Ascending aorta (tissue), 2 donors: ENCODE data around the gene MMP14. TPM values are rescaled to one million over a fixed set of nuclear protein-coding genes. Genes with fewer than 3 reads are reported as not detected.

Source experiments
- DNase-seq, 2 donors: peaks; one replicate each; pipeline ENCODE4 v3.0.0-alpha.2; 2019; ENCODE audit warnings: low spot score in 2 of 2
- H3K27ac ChIP-seq, 2 donors: fragments of 200-600 bp; sonication (generic); one replicate each; pipeline ENCODE4 v1.5.1; 2016 to 2017; ENCODE audit warnings: mild to moderate bottlenecking in 1 of 2
- H3K27me3 ChIP-seq: fragments of 200-600 bp; sonication (generic); one replicate; pipeline ENCODE4 v1.5.1; 2017
- H3K36me3 ChIP-seq, 2 donors: fragments of 200-600 bp; sonication (generic); one replicate each; pipeline ENCODE4 v1.5.1; 2016
- H3K4me1 ChIP-seq, 2 donors: fragments of 200-600 bp; sonication (generic); one replicate each; pipeline ENCODE4 v1.5.1; 2016 to 2017; ENCODE audit warnings: mild to moderate bottlenecking in 1 of 2
- H3K4me3 ChIP-seq, 2 donors: fragments of 200-600 bp; sonication (generic); one replicate each; pipeline ENCODE4 v1.5.1; 2016 to 2017; ENCODE audit warnings: mild to moderate bottlenecking in 1 of 2
- H3K9me3 ChIP-seq, 2 donors: fragments of 200-600 bp; sonication (generic); one replicate each; pipeline ENCODE4 v1.5.1; 2016
- CTCF ChIP-seq, 3 experiments: fragments of 200-600 bp in 2 of 3; fragments of 450-650 bp in 1 of 3; sonication (generic) in 2 of 3; IDR thresholded peaks; one replicate each; pipeline ENCODE4 v1.5.1; 2016 to 2019; ENCODE audit warnings: antibody characterized with exemption in 3 of 3, mild to moderate bottlenecking in 1 of 3, moderate library complexity in 1 of 3
- intact Hi-C: fragments of 100-400 bp; cut with DNase I; formaldehyde crosslinking; loops from one replicate; pipeline ENCODE4 v1.15.1; 2023
- total RNA-seq: library from RNA; depleted of rRNA; stranded (reverse); fragments of >200 nt; gene quantifications from one replicate; pipeline ENCODE4 v1.1.0, GENCODE V29; 2016

The MMP14 gene
- total RNA-seq, 1 donor from 2014 or later, result 178 TPM

- Histone ChIP-seq H3K27ac (peak overlapping the region; percentile 88 to 89), H3K27me3 (no peaks in the 10 kb centered on the region), H3K4me1 (peaks cover 6 to 43% of the 10 kb centered on the region in 2 donors), H3K36me3 (no peaks in the 10 kb centered on the region), H3K9me3 (no peaks in the 10 kb centered on the region), H3K4me3 (peak overlapping the region; percentile 31 to 59)
- no peak for TF ChIP-seq CTCF (IDR thresholded peaks at IDR 0.05)
- intact Hi-C loops, result loop anchor here (5.0 to 10.0 kb wide), 2 partner anchors 232 to 435 kb away; partner anchors contain the start of gene DAD1
- peak in 1 of 2 donors; percentile 80 for DNase-seq
Observed at GRCh38 chr14:22819151-22819988, 17.0 kb upstream of the MMP14 start.

GRCh38 chr14:22820731-22821130 is 15.7 kb upstream of the MMP14 start:
- DNase-seq, result no peak
- H3K4me3 ChIP-seq, result no peak overlapping the region
- intact Hi-C loops, result no loop called here
- H3K4me1 ChIP-seq, result peaks cover 6 to 48% of the 10 kb centered on the region in 2 donors
- no peaks in the 10 kb centered on the region for H3K27me3 ChIP-seq
- H3K36me3 ChIP-seq, result no peaks in the 10 kb centered on the region
- no peaks in the 10 kb centered on the region for H3K9me3 ChIP-seq
- TF ChIP-seq CTCF (IDR thresholded peaks at IDR 0.05), result no peak
- H3K27ac ChIP-seq, result peak overlapping the region in 1 of 2 donors; percentile 88

GRCh38 chr14:22821193-22822015 is 15.0 kb upstream of the MMP14 start:
- peaks cover 6 to 48% of the 10 kb centered on the region in 2 donors for H3K4me1 ChIP-seq
- no peaks in the 10 kb centered on the region for H3K9me3 ChIP-seq
- no peaks in the 10 kb centered on the region for H3K36me3 ChIP-seq
- H3K27ac ChIP-seq, result peak overlapping the region; percentile 77 to 88
- no peaks in the 10 kb centered on the region for H3K27me3 ChIP-seq
- TF ChIP-seq CTCF (IDR thresholded peaks at IDR 0.05), result no peak
- no peak for DNase-seq
- intact Hi-C loops, result loop anchor here (1.0 to 2.0 kb wide), 5 partner anchors 15 to 265 kb away; partner anchors contain the start of genes MMP14 and OXA1L
- H3K4me3 ChIP-seq, result no peak overlapping the region

GRCh38 chr14:22822016-22822570 is 14.3 kb upstream of the MMP14 start:
- TF ChIP-seq CTCF (IDR thresholded peaks at IDR 0.05), result no peak
- intact Hi-C loops, result loop anchor here (1.0 to 2.0 kb wide), 5 partner anchors 15 to 265 kb away; partner anchors contain the start of genes MMP14 and OXA1L
- Histone ChIP-seq H3K27me3 (no peaks in the 10 kb centered on the region), H3K9me3 (no peaks in the 10 kb centered on the region), H3K4me3 (peak overlapping the region; percentile 66 to 70), H3K36me3 (no peaks in the 10 kb centered on the region), H3K4me1 (peaks cover 6 to 48% of the 10 kb centered on the region in 2 donors), H3K27ac (peak overlapping the region; percentile 77 to 79)
- DNase-seq, result no peak

GRCh38 chr14:22822571-22823098 is 13.8 kb upstream of the MMP14 start:
- peak overlapping the region; percentile 77 to 79 for H3K27ac ChIP-seq
- no peaks in the 10 kb centered on the region for H3K9me3 ChIP-seq
- DNase-seq, result peak in 1 of 2 donors; percentile 90
- H3K36me3 ChIP-seq, result no peaks in the 10 kb centered on the region
- intact Hi-C loops, result loop anchor here (1.0 to 2.0 kb wide), 5 partner anchors 14 to 266 kb away; partner anchors contain the start of genes MMP14 and OXA1L
- TF ChIP-seq CTCF (IDR thresholded peaks at IDR 0.05), result peak; percentile 68 to 92 (median 90)
- no peaks in the 10 kb centered on the region for H3K27me3 ChIP-seq
- H3K4me3 ChIP-seq, result peak overlapping the region; percentile 66 to 70
- peaks cover 6 to 42% of the 10 kb centered on the region in 2 donors for H3K4me1 ChIP-seq
